BLaER1 (cell line): ENCODE measurements around the gene FN1.
"Not testable (repeated sequence)": the region's sequence is repeated elsewhere in the genome, so short reads cannot be mapped to it uniquely, and the experiment has no call there.

Experiments used
- H3K27ac ChIP-seq: shearing (Covaris generic); formaldehyde crosslinking; 2 replicates; pipeline ENCODE4 v1.8.1; 2022
- H3K27me3 ChIP-seq: shearing (Covaris generic); formaldehyde crosslinking; 2 replicates; pipeline ENCODE4 v1.8.1; 2022
- H3K36me3 ChIP-seq: shearing (Covaris generic); formaldehyde crosslinking; 2 replicates; pipeline ENCODE4 v1.8.1; 2022
- H3K4me1 ChIP-seq: shearing (Covaris generic); formaldehyde crosslinking; 2 replicates; pipeline ENCODE4 v1.8.1; 2022
- H3K4me2 ChIP-seq: shearing (Covaris generic); formaldehyde crosslinking; 2 replicates; pipeline ENCODE4 v1.8.1; 2022
- H3K4me3 ChIP-seq: shearing (Covaris generic); formaldehyde crosslinking; 2 replicates; pipeline ENCODE4 v1.8.1; 2022
- H3K9ac ChIP-seq: shearing (Covaris generic); formaldehyde crosslinking; 2 replicates; pipeline ENCODE4 v1.8.1; 2022
- H3K9me3 ChIP-seq: shearing (Covaris generic); formaldehyde crosslinking; 2 replicates; pipeline ENCODE4 v1.8.1; 2022
- H4K20me1 ChIP-seq: shearing (Covaris generic); formaldehyde crosslinking; 2 replicates; pipeline ENCODE4 v1.8.1; 2022
- Cebpa-rat ChIP-seq: shearing (Covaris generic); IDR thresholded peaks from 2 replicates; pipeline ENCODE4 v1.8.1; 2022

Gene FN1

GRCh38 chr2:215361876-215362561 is 73.8 kb downstream of the FN1 start:
- no peak overlapping the region for H3K4me2 ChIP-seq
- H3K9me3 ChIP-seq, result no peaks in the 10 kb centered on the region
- no peak overlapping the region for H3K9ac ChIP-seq
- no peaks in the 10 kb centered on the region for H3K27me3 ChIP-seq
- no peaks in the 10 kb centered on the region for H3K4me1 ChIP-seq
- H4K20me1 ChIP-seq, result no peaks in the 10 kb centered on the region
- peaks cover 41% of the 10 kb centered on the region for H3K36me3 ChIP-seq
- H3K4me3 ChIP-seq, result no peak overlapping the region
- TF ChIP-seq Cebpa-rat, result no peak
- H3K27ac ChIP-seq, result no peak overlapping the region

DNA sequence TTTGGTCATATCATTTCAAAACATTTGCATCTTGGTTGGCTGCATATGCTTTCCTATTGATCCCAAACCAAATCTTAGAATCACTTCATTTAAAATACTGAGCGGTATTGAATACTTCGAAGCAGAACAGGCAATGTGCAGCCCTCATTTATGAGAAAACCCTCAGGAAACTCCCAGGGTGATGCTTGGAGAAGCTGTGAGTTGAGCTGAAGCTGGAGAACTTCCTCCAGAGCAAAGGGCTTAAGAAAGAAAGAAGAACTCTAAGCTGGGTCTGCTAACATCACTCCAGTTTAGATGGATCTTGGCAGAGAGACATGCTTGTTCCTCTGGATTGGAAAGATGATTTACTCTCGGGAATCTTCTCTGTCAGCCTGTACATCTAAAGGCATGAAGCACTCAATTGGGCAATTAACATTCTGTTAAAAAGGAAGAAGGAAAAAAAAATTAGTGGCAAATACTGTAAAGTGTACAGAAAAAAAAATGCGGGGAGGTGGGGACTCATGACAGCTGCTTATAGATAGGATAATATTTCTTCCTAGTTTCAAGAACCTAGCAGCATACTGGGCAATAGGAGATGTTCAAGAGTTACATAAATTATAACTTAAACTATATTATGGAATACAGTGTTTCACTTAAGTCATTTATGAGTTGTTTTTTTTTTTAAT is 74.5 kb downstream of the FN1 start:
- Histone ChIP-seq H3K27ac (no peak overlapping the region), H4K20me1 (no peaks in the 10 kb centered on the region), H3K36me3 (peaks cover 44% of the 10 kb centered on the region), H3K4me1 (no peaks in the 10 kb centered on the region), H3K9ac (no peak overlapping the region), H3K4me2 (no peak overlapping the region), H3K27me3 (no peaks in the 10 kb centered on the region), H3K9me3 (no peaks in the 10 kb centered on the region), H3K4me3 (no peak overlapping the region)
- no peak for TF ChIP-seq Cebpa-rat

- Histone ChIP-seq H3K27me3 (no peaks in the 10 kb centered on the region), H3K9me3 (no peaks in the 10 kb centered on the region), H3K4me1 (no peaks in the 10 kb centered on the region), H3K4me3 (no peak overlapping the region), H3K27ac (no peak overlapping the region), H3K4me2 (no peak overlapping the region), H4K20me1 (no peaks in the 10 kb centered on the region), H3K9ac (no peak overlapping the region), H3K36me3 (peaks cover 49% of the 10 kb centered on the region)
- no peak for TF ChIP-seq Cebpa-rat
These were observed 75.3 kb downstream of the FN1 start for GRCh38 chr2:215360596-215360995.

DNA sequence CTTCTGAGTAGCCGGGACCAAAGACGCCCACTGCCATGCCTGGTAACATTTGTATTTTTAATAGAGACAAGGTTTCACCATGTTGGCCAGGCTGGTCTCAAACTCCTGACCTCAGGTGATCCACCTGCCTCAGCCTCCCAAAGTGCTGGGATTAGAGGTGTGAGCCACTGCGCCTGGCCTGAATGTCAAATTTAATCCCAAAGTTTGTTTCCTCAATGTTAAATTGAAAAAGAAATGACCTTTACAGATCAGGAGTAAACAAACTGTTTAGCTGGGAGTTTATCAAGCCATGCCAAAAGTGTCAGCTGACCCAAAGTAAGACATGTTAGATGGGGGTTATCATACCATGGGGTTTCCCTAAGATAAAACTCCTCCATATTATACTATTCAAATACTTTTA is 75.8 kb downstream of the FN1 start:
- H3K27me3 ChIP-seq, H3K9ac ChIP-seq, H4K20me1 ChIP-seq, H3K4me3 ChIP-seq, H3K4me2 ChIP-seq, H3K4me1 ChIP-seq, H3K27ac ChIP-seq, H3K9me3 ChIP-seq: not testable (repeated sequence)
- peaks cover 55% of the 10 kb centered on the region for H3K36me3 ChIP-seq

GRCh38 chr2:215359576-215359922 is 76.3 kb downstream of the FN1 start:
- Histone ChIP-seq H3K4me2 (no peak overlapping the region), H3K9me3 (no peaks in the 10 kb centered on the region), H3K4me3 (no peak overlapping the region), H3K36me3 (peaks cover 56% of the 10 kb centered on the region), H3K4me1 (no peaks in the 10 kb centered on the region), H4K20me1 (no peaks in the 10 kb centered on the region), H3K9ac (no peak overlapping the region), H3K27me3 (no peaks in the 10 kb centered on the region), H3K27ac (no peak overlapping the region)
- TF ChIP-seq Cebpa-rat, result no peak

- Histone ChIP-seq H4K20me1 (no peaks in the 10 kb centered on the region), H3K9ac (no peak overlapping the region), H3K36me3 (peaks cover 55% of the 10 kb centered on the region), H3K4me3 (no peak overlapping the region), H3K27ac (no peak overlapping the region), H3K4me2 (no peak overlapping the region), H3K9me3 (no peaks in the 10 kb centered on the region), H3K27me3 (no peaks in the 10 kb centered on the region), H3K4me1 (no peaks in the 10 kb centered on the region)
- no peak for TF ChIP-seq Cebpa-rat
These were observed 76.8 kb downstream of the FN1 start for GRCh38 chr2:215358891-215359575.

GRCh38 chr2:215358312-215358845 is 77.5 kb downstream of the FN1 start:
- no peak overlapping the region for H3K9ac ChIP-seq
- no peak overlapping the region for H3K27ac ChIP-seq
- no peaks in the 10 kb centered on the region for H4K20me1 ChIP-seq
- TF ChIP-seq Cebpa-rat, result no peak
- H3K4me1 ChIP-seq, result no peaks in the 10 kb centered on the region
- H3K4me3 ChIP-seq, result no peak overlapping the region
- no peaks in the 10 kb centered on the region for H3K9me3 ChIP-seq
- H3K27me3 ChIP-seq, result no peaks in the 10 kb centered on the region
- peaks cover 54% of the 10 kb centered on the region for H3K36me3 ChIP-seq
- H3K4me2 ChIP-seq, result no peak overlapping the region

DNA sequence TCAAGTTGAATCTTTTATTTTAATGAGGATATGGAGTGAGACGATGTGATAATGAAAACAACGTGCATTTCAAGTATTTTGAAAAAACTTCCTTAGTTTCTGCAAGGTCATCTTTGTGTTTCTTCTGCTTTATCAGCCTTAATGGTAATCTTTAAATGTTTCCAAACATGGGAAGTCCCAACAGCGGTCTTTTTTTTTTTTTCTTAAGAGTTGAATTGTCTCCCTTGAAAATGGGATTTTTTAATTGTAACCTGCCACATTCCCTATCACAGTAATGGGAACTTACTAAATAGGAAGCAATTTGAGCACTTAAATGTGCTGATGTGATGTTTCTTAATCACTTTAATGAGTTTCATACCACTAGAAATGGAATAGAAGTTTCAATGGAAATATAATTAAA is 78.2 kb downstream of the FN1 start:
- H3K36me3 ChIP-seq, result peaks cover 47% of the 10 kb centered on the region
- TF ChIP-seq Cebpa-rat, result no peak

GRCh38 chr2:215356948-215357461 is 78.9 kb downstream of the FN1 start:
- Histone ChIP-seq H3K4me1 (no peaks in the 10 kb centered on the region), H3K9me3 (no peaks in the 10 kb centered on the region), H4K20me1 (no peaks in the 10 kb centered on the region), H3K36me3 (peaks cover 41% of the 10 kb centered on the region), H3K27ac (no peak overlapping the region), H3K9ac (no peak overlapping the region), H3K27me3 (no peaks in the 10 kb centered on the region), H3K4me3 (no peak overlapping the region), H3K4me2 (no peak overlapping the region)
- no peak for TF ChIP-seq Cebpa-rat

More for the DNA sequence above, 78.2 kb downstream of the FN1 start:
- no peak overlapping the region for H3K27ac ChIP-seq
- H3K4me2 ChIP-seq, result no peak overlapping the region
- H3K9ac ChIP-seq, result no peak overlapping the region
- H3K9me3 ChIP-seq, result no peaks in the 10 kb centered on the region
- H3K27me3 ChIP-seq, result no peaks in the 10 kb centered on the region
- no peak overlapping the region for H3K4me3 ChIP-seq
- no peaks in the 10 kb centered on the region for H3K4me1 ChIP-seq
- H4K20me1 ChIP-seq, result no peaks in the 10 kb centered on the region
